PC-3 (cell line): ENCODE data around the gene MSMP. TPM values are rescaled to one million over a fixed set of nuclear protein-coding genes. Genes with fewer than 3 reads are reported as not detected.
A peak's percentile ranks its signal among the peaks of the same experiment; 100 is the strongest.

Experiments used
- ATAC-seq: fragments of 200-7000 bp; cut with Tn5 transposase; 2 replicates; pipeline ENCODE4 v1.9.1; 2020; ENCODE audit warnings: mild to moderate bottlenecking, moderate library complexity
- BruUV-seq: library from RNA; stranded (reverse); fragments of 400-500 nt; replicated peaks from 2 replicates; lab custom pipeline; 2021; lab: Mats Ljungman, UMichigan
- CTCF ChIA-PET: fragments of 300-600 bp; sonication (Branson Sonifier 250); formaldehyde crosslinking; loops from one replicate; lab custom pipeline; 2022; ENCODE audit warnings: antibody characterized with exemption; lab: Charles Lee
- POLR2A ChIA-PET: fragments of 300-600 bp; sonication (Branson Sonifier 250); formaldehyde crosslinking; loops from one replicate; lab custom pipeline; 2022; ENCODE audit warnings: antibody characterized with exemption; ENCODE audit not compliant: unreplicated experiment; lab: Charles Lee
- DNase-seq: peaks from one replicate; pipeline ENCODE4 v3.0.0-alpha.2; 2015
- H2AFZ ChIP-seq: fragments of 300-600 bp; sonication (generic); 2 replicates; pipeline ENCODE4 v1.6.0; 2016; ENCODE audit warnings: antibody characterized with exemption, low read length
- H3F3A ChIP-seq: fragments of 300-600 bp; sonication (generic); one replicate; pipeline ENCODE4 v1.6.0; 2017; ENCODE audit warnings: antibody characterized with exemption, low read length, control low read depth, mild to moderate bottlenecking; ENCODE audit not compliant: unreplicated experiment
- H3K27ac ChIP-seq: fragments of 300-600 bp; sonication (generic); 2 replicates; pipeline ENCODE4 v1.5.1; 2016; ENCODE audit warnings: mild to moderate bottlenecking, low read length
- H3K27me3 ChIP-seq: fragments of 300-600 bp; sonication (generic); 2 replicates; pipeline ENCODE4 v1.6.1; 2016; ENCODE audit warnings: low read length, mixed read lengths
- H3K36me3 ChIP-seq: fragments of 300-600 bp; sonication (generic); 2 replicates; pipeline ENCODE4 v1.6.1; 2016; ENCODE audit warnings: low read depth, mixed run types, low read length, mixed read lengths
- H3K4me1 ChIP-seq: fragments of 300-600 bp; sonication (generic); 2 replicates; pipeline ENCODE4 v1.5.1; 2016; ENCODE audit warnings: low read length; ENCODE audit not compliant: insufficient read depth
- H3K4me2 ChIP-seq: fragments of 300-600 bp; sonication (generic); 2 replicates; pipeline ENCODE4 v1.6.0; 2016; ENCODE audit warnings: low read length
- H3K4me3 ChIP-seq: fragments of 300-600 bp; sonication (generic); 2 replicates; pipeline ENCODE4 v1.5.1; 2016; ENCODE audit warnings: mild to moderate bottlenecking, low read length, mixed read lengths
- H3K79me2 ChIP-seq: fragments of 300-600 bp; sonication (generic); 2 replicates; pipeline ENCODE4 v1.6.1; 2017; ENCODE audit warnings: low read length, mixed read lengths
- H3K9ac ChIP-seq: fragments of 300-600 bp; sonication (generic); 2 replicates; pipeline ENCODE4 v1.6.0; 2016; ENCODE audit warnings: mild to moderate bottlenecking, low read length
- H3K9me2 ChIP-seq: fragments of 300-600 bp; sonication (generic); replicated peaks from 2 replicates; pipeline ENCODE4 v1.6.1; 2016; ENCODE audit warnings: mixed run types, low read length, mixed read lengths
- H3K9me3 ChIP-seq: fragments of 300-600 bp; sonication (generic); 2 replicates; pipeline ENCODE4 v1.6.1; 2016; ENCODE audit warnings: low read length, mixed read lengths
- H4K20me1 ChIP-seq: fragments of 300-600 bp; sonication (generic); 2 replicates; pipeline ENCODE4 v1.6.1; 2016; ENCODE audit warnings: low read length, mixed read lengths
- EZH2 ChIP-seq: fragments of 300-600 bp; sonication (generic); IDR thresholded peaks from one replicate; pipeline ENCODE4 v1.6.1; 2017; ENCODE audit warnings: antibody characterized with exemption, mild to moderate bottlenecking, low read length; ENCODE audit not compliant: unreplicated experiment
- EZH2phosphoT487 ChIP-seq: fragments of 300-600 bp; sonication (generic); IDR thresholded peaks from 2 replicates; pipeline ENCODE4 v1.6.1; 2018; ENCODE audit warnings: mild to moderate bottlenecking, antibody characterized with exemption, low read length, borderline replicate concordance
- intact Hi-C: fragments of 100-400 bp; cut with micrococcal nuclease; formaldehyde crosslinking; loops from 2 replicates; pipeline ENCODE4 v1.9.0; 2023
- total RNA-seq: library from RNA; depleted of rRNA; stranded (reverse); fragments of >200 nt; gene quantifications from 2 replicates; pipeline ENCODE4 v1.2.3, GENCODE V29; 2014
- TF ChIP-seq, protein P1 (sequence below): fragments of 300-600 bp; sonication (generic); conservative IDR thresholded peaks from 2 replicates; pipeline ENCODE4 v1.5.1; 2017; ENCODE audit warnings: antibody characterized with exemption, low read depth, mild to moderate bottlenecking, low read length

The MSMP gene
- total RNA-seq, 1 experiment from 2014 or later = 149 TPM

DNA sequence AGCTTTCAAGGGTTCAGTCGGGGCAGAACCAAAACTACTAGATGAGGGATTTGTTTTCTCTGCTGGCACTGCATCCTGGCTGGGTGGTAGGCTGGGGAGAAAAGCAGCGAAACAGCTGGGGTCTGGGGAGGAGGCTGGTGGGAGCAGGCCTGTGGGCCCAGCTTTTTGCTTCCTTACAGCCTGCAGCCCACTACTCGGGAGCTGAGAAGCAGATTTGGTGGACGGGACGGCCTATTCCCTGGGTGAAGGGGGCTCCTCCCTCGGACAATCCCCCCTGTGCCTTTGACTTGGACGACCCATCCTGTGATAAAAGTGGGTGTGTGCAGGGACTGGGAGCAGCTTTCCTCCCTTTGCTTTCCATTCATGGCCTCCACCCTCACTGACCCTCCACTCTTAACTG, 46.5 kb upstream of the MSMP start:
- H3K9me3 ChIP-seq = no peaks in the 10 kb centered on the region
- no peak overlapping the region for H2AFZ ChIP-seq
- H3K79me2 ChIP-seq = no peaks in the 10 kb centered on the region
- ChIA-PET POLR2A (no interaction called here), CTCF (no interaction called here)
- BruUV-seq = no TSS peak
- H3F3A ChIP-seq = peaks cover 7% of the 10 kb centered on the region
- DNase-seq (no peak), ATAC-seq (no peak)
- H3K9ac ChIP-seq = no peak overlapping the region
- no peak overlapping the region for H3K4me3 ChIP-seq
- intact Hi-C loops = no loop called here
- no peaks in the 10 kb centered on the region for H3K9me2 ChIP-seq
- TF ChIP-seq, protein P1, sequence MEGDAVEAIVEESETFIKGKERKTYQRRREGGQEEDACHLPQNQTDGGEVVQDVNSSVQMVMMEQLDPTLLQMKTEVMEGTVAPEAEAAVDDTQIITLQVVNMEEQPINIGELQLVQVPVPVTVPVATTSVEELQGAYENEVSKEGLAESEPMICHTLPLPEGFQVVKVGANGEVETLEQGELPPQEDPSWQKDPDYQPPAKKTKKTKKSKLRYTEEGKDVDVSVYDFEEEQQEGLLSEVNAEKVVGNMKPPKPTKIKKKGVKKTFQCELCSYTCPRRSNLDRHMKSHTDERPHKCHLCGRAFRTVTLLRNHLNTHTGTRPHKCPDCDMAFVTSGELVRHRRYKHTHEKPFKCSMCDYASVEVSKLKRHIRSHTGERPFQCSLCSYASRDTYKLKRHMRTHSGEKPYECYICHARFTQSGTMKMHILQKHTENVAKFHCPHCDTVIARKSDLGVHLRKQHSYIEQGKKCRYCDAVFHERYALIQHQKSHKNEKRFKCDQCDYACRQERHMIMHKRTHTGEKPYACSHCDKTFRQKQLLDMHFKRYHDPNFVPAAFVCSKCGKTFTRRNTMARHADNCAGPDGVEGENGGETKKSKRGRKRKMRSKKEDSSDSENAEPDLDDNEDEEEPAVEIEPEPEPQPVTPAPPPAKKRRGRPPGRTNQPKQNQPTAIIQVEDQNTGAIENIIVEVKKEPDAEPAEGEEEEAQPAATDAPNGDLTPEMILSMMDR = no peak
- no peak for TF ChIP-seq EZH2
- no peak for TF ChIP-seq EZH2phosphoT487
- H3K27me3 ChIP-seq = no peaks in the 10 kb centered on the region
- no peak overlapping the region for H3K27ac ChIP-seq
- H3K4me1 ChIP-seq = peaks cover 26% of the 10 kb centered on the region
- H4K20me1 ChIP-seq = no peaks in the 10 kb centered on the region
- H3K36me3 ChIP-seq = no peaks in the 10 kb centered on the region
- no peak overlapping the region for H3K4me2 ChIP-seq

DNA sequence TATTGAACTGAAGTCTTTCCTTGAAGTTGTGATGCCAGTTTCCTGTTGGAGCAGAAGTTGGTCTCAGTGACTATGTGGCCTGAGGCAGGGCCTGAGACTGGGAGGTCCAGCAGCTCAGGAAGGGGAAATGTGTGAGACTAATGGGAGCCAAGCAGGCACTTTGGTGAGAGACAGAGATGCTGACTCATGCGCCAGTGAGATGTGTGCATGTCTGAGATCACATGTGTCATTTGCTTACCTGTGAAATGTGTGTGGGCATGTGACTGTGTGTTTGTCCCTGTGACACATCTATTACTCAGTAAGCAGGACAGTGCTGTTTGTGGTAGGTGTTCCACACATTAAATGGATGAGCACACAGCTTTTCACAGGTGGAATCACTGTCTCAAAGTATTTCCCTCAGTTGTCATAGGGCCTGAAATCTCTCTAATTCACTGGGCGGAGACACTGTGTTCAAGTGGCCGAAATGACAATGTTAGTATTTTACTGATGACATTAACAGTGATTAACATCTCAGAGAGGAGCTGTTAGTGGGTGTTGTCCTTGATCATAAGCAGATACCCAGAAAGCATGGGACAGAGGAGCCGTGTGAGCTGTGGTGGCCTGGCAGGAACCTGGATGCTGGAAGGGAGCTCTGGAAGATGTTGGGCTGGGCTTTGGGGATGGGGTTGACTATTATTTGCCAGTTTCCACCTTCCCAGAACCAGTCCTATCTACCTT, 44.7 kb upstream of the MSMP start:
- TF ChIP-seq EZH2phosphoT487 (no peak), EZH2 (no peak)
- TF ChIP-seq, protein P1 = no peak
- DNase-seq = peak; percentile 89
- H3K36me3 ChIP-seq = no peaks in the 10 kb centered on the region
- no peaks in the 10 kb centered on the region for H3K9me3 ChIP-seq
- peak overlapping the region; percentile 63 for H3K27ac ChIP-seq
- peaks cover 7% of the 10 kb centered on the region for H3F3A ChIP-seq
- ChIA-PET POLR2A (interaction anchor here (0.7 kb wide), 1 partner anchor 328 kb away, joined by 4 read pairs; no protein-coding TSS in a partner anchor), CTCF (interaction anchor here (1.4 kb wide), 1 partner anchor 8 kb away, joined by 3 read pairs; no protein-coding TSS in a partner anchor)
- no peak overlapping the region for H3K4me3 ChIP-seq
- H3K4me2 ChIP-seq = peak overlapping the region; percentile 5; the same call in 1 of the 2 replicates
- H3K4me1 ChIP-seq = peaks cover 41% of the 10 kb centered on the region
- H4K20me1 ChIP-seq = no peaks in the 10 kb centered on the region
- H3K79me2 ChIP-seq = no peaks in the 10 kb centered on the region
- no peaks in the 10 kb centered on the region for H3K9me2 ChIP-seq
- H2AFZ ChIP-seq = no peak overlapping the region
- H3K27me3 ChIP-seq = no peaks in the 10 kb centered on the region
- no TSS peak for BruUV-seq
- peak; percentile 82 for ATAC-seq
- intact Hi-C loops = loop anchor here (10.0 kb wide), 1 partner anchor 144 kb away; the partner anchor contains the start of genes CCDC107, RMRP and SIT1
- no peak overlapping the region for H3K9ac ChIP-seq
